Stimulated activated naive CD8-positive, alpha-beta T cell treated with anti-CD3 and anti-CD28 coated beads, Interleukin-15, Interleukin-2, amounts not matched to agents 100 U/mL and 50 U/mL, for 24 hours (primary cell): ENCODE data around the gene FGFRL1.
A peak's percentile ranks its signal among the peaks of the same experiment; 100 is the strongest.

Experiments used
- ATAC-seq: fragments of 150-1000 bp; cut with Tn5 transposase; one replicate; pipeline ENCODE4 v1.10.0; 2021
- DNase-seq: peaks from one replicate; pipeline ENCODE4 v3.0.0; 2021

FGFRL1 gene, protein sequence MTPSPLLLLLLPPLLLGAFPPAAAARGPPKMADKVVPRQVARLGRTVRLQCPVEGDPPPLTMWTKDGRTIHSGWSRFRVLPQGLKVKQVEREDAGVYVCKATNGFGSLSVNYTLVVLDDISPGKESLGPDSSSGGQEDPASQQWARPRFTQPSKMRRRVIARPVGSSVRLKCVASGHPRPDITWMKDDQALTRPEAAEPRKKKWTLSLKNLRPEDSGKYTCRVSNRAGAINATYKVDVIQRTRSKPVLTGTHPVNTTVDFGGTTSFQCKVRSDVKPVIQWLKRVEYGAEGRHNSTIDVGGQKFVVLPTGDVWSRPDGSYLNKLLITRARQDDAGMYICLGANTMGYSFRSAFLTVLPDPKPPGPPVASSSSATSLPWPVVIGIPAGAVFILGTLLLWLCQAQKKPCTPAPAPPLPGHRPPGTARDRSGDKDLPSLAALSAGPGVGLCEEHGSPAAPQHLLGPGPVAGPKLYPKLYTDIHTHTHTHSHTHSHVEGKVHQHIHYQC

DNA sequence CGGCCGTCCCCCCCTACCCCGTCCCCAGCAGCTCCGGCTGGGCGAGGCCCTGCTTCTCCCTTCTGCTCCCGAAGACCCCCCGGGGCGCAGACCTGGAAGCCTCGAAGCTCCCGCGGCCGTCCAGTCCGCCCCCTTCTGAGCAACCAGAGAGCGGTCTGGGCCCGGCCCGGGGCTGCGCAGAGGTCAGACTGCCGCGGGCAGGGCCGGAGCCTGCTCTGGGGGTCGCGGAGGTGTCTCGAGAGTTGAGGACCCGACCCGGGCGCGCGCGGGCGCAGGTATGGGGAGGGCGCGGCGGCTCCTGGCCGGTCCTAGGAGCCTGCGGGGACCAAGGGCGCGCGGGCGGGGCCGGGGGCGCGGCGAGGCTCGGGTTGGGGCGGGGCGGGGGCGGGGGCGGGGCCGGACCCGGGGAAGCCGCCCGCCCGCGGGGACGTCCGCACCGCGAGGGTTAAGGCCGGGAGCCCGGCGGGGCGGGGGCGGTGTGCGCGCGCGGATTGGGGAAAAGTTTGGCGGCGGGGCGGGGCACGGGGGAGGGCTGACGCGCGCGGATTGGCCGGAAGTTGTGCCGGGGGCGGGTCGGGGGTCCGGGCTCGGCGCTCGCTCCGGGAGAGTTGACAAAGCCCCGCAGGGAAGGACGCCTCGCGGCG lies at the start of gene FGFRL1:
TSS of gene FGFRL1 (plus strand) at position 605 of the 644 bp plus-strand sequence. CDS start 860 bp downstream, outside the sequence.
- ATAC-seq (peak; percentile 58), DNase-seq (peak; percentile 96)

DNA sequence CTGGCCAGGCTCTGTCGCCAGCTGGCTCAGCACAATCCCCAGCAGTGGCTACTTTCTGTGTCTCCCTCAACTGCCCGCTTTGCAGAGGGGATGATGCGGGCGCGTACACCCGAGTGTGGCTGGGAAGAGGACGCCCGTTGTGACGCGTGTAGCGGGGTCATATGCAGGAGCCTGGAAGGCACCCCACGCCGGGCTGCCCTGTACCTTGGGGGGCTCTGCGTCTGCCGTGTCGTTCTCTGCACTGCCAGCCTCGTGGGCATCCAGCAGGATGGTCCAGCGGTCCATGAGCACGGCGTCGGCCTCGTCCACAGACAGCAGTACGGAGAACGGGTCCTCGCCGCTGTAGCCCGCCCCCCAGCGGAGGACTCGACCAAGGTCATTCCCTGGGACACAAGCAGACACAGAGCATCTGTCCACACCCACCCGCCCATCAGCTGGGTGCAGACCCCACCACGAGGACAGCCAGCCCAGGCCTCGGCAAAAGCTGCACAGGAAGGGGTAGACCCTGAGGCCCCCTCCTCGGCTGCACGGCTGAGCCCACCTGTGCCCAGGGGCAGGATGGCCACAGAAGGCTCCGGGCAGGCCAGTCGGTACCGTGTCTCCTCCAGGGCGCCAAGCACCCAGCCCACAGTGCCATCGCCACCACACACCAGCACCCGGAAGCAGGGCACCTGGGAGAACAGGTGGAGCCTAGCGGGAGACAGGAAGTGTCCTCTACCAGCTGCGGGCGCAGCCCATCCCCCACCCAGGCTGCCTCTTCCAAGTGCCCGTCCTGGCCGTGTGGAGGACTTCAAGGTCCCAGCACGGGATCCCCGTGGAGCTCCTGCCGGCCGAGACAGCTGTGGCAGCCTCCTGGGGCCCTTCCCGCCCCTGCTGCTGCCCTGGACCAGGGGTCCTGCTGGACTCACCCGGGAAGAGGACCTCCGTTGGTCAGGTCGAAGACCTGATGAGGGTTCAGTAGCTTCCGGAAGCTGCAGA lies 48.9 kb upstream of the FGFRL1 start:
- DNase-seq: no peak
- no peak for ATAC-seq

DNA sequence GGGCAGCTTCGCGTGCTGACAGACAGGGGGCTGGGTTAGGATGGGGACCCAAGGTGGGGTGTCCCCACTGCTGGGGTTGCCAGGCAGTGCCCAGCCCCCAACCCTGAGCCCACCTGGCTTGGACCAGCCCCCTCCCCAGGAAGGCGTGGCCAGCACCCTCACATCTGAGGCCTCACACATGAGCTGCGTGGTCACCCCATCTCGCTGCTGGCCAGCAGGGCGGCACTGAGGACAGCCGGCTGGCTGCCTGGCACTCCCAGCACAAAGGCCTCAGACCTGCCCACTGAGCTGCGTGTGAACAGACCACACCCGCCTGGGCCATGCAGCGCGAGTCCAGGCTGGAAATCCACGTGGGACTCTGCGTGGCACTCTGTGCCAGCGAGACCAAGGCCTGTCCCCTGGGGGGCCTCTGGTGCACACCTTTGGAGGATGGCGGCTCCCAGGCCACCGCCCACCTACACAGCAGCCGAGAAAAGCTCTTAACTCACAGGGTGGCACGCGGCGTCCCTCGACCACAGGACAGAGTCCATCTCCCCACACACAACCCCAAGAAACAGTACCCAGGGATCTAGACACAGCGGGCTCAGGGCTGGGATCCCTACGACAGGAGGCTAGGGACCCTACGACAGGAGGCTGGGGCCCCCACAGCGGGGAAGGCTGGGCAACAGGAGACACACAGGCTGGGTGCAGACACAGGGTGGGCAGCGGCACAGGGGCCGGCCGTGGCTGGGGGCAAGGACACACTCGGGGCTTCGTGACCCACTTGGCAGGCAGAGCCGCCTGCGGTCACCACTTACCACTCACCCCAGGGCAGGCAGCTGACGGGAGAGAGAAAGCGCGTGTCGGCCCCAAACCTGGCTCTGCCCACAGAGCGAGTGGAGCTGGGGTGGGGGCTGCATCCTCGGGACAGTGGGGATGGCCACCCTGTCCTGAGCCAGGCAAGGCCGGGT lies 47.9 kb upstream of the FGFRL1 start:
- DNase-seq: no peak
- ATAC-seq: no peak

DNA sequence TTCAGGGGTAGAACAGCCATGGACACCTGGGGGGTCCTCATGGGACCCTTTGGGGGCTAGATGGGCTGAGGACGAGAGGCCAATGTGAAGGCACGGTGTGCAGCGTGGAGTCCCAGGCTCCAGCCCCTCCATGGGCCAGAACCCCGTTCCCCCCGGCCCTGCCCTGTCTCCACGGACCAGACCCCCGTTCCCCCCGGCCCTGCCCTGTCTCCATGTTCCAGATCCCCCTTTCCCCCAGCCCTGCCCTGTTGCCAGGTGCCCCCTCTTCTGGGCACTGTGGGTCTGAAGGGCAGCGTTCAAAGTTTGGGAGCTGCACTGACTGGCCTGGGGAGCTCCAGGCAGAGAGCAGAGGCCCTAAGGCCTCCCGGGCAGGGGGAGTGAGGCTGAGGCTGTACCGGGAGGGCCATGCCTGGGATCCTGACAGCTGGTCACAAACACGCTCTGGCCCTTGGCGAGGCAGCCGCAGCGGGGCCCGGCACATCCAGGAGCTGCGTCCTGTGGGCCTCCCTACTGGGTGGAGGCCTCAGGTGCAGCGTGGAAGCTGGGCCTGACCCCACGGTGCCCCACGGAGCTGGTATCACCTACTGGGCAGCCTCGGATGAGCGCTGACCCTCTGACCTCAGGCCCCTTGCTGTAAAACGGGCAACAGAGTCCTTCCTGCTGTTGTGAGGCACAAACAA lies 46.9 kb upstream of the FGFRL1 start:
- DNase-seq (no peak), ATAC-seq (no peak)

DNA sequence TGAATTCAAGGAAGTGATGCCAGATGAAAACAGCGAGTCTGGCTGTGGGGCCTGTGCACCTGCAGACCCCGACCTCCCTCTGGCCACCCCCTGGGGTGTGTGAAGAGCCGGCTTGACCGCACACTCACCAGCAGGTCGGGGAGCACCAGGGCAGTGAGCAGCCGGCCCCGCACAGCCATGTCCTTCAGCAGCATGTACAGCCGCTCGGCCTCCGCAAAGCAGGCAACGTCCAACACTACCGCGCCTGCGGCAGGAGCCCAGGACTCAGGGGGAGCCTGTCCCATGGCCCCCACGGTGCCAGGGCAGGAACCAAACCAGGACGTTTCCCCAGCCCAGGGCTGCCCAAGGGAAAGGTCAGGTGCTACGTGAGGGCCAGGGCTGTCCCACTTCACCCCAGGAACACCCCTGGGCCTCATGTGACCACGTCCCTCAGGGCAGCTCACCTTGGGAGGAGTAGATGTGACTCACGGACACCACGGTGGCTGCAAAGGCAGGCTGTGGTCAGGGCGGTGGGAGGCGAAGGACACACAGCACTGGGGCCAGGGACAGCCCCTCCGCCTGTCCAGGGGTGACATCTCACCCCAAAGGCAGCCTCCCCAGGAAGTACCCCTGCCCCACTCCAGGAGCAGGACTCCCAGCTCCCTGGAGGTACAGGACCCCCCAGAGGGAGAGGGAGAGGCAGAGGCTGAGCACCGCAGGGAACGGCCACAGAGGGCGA lies 46.2 kb upstream of the FGFRL1 start:
- no peak for DNase-seq
- ATAC-seq: no peak

DNA sequence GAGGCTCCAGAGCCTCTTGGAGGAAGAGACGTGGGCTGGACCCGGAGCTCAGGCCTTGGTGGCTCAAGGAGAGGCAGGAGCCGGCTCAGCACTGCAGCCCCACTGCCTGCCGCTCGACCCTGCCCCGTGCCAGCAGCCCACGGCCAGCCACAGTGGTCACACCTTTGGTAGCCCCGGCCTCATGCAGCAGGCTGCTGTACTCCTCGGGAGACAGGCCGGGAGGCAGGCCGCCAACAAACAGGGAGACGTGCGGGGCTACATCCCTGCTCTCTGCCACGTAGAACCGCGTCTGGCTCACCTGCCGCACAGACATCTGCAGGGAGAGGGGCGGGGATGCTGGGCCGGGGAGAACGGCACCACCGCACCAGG lies 45.7 kb upstream of the FGFRL1 start:
- DNase-seq (no peak), ATAC-seq (no peak)

DNA sequence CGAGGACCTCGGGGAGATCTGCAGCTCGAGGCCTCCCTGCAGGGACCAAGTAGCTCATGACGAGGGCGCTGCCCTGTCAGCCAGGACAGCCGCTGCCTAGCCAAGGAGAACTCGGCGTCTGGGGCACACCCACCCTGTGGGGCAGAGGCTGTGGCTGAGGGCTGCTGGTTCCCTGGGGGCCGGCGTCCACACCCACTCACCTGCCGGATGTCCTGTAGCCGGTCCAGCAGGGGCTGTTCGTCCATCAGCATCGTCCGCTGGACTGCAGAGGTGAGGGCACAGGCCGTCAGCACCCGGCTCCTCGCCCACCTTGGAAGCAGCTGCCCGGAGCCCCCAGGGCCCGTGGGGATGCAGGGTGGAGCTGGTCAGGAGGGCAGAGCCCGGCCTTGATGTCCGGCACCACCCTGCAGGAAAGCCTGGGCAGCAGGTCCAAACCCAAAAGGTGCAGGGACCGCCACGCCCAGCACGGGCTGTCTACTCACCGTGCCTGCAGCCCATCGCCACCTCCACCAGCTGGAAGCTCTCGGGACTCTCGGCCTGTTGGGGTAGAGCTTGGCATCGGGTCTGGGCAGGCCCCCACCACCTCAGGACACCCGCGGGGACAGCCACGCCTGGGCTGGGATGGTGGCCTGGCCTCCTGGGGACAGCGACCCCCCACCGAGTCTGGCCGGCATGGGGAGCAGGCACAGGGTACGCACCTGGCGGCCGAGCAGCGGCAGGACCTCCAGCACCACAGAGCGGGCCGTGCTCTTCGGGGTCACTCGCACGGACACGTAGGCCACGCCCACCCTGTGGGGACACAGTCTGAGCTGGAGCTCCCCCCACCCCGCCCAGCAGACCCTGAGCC lies 44.9 kb upstream of the FGFRL1 start:
- DNase-seq (no peak), ATAC-seq (no peak)

DNA sequence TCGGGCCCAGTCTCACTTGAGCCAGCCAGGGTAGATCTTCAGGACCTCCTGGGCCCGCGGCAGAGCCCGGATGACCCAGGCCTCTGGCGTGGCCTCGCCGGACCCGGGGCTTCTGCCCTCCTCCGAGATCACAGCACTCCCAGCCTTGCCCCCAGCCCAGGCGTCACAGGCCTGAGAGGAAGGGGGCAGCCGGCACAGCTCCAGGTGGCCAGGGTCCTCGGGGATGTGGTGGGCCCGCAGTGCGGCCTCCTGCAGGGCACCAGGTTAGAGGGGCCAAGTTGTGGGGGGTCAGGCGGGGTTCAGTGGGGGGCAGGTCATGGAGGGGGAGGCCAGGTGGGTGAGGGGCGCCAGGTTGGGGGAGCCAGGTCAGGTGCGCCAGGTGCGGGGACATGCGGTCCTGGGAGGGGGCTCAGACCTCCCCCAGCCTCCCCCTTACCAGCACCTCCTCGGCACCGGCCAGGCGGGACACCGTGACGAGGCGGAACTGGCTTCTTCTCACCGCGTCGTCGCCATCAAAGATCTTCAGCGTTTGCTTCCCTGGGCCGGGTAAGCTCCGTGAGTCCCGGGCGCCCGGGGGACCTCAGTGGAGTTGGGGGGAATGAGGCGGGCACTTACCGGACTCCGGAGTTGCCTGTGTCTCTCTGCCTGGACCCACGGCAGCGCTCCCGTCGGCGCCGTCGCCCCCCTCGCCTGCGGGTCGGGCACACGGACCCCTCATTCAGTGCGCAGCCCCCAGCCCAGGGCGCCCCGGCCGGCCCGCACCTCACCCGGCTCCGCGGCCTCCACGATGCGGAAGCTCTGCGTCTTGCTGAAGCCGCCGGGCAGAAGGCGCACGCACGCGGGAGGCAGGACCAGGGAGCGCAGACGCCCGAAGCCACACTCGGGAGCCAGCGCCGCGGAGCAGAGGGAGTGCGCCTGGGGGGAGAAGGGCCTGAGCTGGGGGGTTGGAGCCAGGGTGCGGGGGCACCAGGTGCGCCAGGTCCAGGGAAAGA lies 44.0 kb upstream of the FGFRL1 start:
- no peak for DNase-seq
- ATAC-seq: no peak

DNA sequence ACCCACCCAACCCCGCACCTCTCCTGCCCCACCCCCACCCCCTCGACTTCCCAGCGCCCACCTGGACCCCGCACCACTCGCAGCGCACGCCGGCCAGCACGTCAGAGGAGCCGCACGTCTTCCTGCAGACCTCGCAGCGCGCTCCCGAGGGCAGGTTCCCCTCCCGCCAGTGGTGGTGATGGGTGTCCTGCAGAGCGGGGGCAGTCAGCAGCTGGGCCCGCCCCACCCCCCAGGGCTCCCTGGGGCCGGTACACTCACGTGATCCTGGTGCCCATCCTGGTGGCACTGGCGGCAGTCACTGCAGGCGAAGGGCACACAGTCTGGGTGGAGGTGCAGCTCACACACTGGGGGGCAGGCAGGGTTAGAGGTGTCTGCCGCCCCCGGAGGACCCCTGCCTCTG lies 43.2 kb upstream of the FGFRL1 start:
- ATAC-seq: no peak
- no peak for DNase-seq

DNA sequence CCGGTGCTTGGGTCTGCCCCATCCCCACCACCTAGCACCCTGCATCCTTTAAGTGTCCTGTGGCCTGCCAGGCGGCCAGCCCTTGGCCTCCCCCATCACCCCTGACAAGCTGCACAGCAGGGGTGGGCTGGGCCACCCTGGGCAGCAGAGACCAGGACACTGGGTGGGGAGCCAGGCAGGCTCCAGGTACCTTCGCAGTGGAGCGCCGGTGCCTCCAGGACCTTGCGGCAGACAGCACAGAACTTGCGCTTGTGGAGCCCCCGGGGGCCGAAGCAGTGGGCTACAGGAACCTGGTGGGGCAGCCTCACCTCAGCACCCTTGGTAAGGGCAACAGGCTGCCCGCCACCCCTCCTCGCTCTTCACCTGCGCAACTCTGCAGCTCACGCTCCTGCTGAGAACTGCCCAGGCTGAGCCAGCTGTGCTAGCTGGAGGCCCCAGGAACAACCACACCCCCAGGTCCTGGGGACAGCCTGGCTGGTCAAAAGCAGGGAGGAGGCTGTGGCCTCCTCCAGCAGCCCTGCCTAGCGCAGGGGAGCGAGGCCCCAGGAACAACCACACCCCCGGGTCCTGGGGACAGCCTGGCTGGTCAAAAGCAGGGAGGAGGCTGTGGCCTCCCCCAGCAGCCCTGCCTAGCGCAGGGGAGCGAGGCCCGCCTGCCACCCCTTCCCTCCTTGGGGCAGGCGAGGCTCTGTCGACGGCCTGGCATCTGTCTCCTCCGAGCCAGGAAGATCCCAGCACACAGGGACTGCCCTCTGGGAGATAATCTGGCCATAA lies 42.6 kb upstream of the FGFRL1 start:
- ATAC-seq (no peak), DNase-seq (no peak)

DNA sequence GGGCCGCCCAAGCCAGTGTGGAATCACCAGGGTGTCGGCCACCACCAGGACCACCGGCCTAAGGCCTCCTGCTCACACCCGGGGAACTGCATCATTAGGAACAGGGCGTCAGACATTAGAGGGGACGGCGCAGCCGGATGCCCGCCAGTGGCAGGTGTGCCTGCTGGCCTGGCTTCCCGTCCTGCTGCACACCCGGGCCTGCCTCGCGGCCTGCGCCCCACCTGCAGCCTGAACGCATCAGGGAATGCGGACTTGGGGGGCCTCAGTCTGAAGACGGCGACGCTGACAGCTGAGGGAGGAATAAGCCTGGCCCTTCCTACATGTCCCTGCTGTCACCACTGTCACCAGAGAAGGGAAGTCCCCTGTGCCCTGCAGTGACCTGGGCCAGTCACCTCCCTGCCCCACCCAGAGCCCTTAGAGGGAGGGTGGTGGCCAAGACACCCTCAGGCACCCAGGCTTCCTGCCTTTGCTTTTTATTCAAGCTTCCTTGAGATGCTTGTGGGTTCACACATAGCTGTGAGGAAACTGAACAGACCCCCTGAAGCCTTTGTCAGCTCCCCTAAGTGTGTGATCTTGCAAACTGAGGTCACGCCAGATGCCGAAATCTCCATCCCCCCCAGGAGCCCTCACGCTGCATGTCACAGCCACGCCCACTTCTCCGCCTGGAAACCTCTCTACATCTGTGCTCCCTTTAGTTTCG lies 41.2 kb upstream of the FGFRL1 start:
- no peak for ATAC-seq
- DNase-seq: no peak

DNA sequence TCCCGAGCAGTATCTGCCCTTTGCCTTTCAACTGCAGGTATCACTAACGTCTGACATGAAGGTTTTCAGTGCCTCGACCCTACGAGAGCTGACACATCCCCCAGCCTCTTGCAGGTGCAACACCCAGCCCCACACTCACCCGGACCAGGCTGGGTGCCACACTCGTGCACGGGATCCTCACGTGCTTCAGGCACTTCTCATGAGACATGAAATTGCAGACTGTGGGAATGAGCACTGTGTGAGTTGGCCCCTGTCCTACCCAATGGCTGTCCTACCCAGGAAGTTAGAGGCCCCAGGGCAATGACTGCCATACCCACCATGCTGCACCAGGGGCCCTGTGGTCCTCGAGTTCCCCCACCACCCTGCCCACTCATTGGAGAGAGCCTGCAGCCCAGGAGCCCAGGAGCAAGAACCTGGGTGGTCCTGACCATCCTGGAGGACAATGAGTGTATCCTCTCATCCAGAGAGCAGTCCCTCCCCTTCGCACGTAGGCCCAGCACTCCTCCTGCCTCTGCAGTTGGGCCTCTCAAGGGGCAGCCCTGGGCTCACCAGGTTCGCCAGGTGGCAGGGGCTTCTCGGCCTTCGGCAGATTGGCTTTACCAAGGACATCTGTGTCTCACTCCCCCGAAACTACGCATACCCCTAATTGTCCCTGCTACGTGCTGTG lies 40.4 kb upstream of the FGFRL1 start:
- DNase-seq: no peak
- ATAC-seq: no peak

DNA sequence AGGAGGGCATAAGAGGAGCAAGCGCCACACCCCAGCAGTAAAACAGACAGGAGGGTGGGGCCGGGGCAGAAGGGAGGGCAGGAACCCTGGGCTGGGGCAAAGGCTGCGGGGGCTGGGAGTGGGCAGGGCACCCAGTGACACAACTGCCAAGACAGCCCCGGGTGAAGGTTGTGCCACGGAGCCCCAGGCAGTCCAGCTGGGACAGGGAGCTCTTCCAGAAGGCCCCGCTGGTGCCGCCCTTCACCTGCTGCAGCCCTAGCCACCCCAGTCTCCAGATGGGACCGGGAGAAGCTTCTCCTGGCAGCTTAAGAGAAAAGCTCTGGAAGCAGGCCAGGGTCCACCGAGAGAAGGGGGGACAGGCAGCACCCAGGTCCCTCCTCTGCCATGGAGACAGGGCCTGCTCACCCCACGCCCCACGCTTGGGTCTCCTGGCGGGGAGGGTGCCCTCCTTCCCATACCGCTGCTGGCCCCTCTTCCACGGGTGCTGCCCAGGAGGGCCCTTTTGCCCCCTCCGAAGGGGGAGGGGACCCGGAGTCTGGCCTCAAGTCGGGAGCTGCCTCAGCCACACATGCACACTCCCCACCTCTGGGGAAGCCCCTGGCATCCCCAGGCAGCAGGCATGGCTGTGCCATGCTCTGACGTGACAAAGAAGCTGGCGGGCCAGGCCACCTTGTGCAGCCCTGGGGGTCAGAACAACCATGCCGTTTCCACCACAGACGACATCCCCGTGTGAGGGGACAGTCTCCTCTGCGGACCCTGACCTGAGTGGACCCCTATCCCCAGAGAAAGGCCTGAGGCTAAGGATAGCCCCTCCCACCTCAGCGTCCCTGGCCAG lies 39.5 kb upstream of the FGFRL1 start:
- no peak for DNase-seq
- no peak for ATAC-seq

DNA sequence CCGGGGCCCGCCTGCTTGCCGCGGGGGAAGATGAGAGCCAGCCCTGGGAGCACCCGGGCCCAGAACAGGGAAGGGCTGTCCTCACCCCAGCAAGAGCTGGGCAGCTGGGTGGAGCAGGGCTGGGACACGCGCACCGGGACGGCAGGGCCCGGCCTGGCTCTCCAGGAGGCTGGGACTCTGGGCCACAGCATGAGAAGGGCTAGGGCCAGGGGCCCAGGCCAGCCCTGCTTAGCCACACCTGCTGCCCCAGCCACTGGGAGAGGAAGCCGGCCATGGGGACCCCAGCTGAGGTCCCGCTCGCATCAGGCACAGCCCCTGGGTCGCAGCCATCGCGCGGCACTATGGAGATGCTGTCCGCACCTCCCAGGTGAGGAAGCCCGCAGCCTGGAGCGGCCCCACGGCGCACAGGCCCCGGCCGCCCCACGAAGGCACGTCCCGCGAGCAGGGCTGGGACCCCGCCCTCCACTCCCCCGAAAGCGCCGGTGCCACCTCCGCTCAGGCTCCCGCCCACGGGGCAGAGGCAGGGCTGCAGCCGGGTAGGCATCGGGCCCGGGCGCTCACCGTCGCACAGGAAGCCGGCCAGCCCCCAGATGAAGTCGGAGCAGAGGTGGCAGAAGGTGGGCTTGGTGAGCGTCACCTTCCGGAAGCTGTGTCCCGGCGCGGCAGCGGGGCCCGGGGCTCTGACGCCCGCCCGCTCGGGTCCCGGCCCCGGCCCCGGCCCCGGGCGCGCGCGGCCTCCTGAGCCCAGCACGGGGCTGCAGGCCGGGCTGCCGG lies 38.6 kb upstream of the FGFRL1 start:
- ATAC-seq: peak; percentile 34
- DNase-seq: peak; percentile 58
